B cell (primary cell): ENCODE measurements around the gene LRFN4. TPM values are rescaled to one million over a fixed set of nuclear protein-coding genes. Genes with fewer than 3 reads are reported as not detected.

ENCODE experiments used
- ATAC-seq: fragments of 200-7000 bp; cut with Tn5 transposase; one replicate; pipeline ENCODE4 v1.10.0; 2021; ENCODE audit warnings: low read depth, mild to moderate bottlenecking, moderate number of reproducible peaks, moderate library complexity
- CTCF ChIA-PET: fragments of 350-600 bp; sonication (Branson Sonifier 250); formaldehyde crosslinking; loops from one replicate; lab custom pipeline; 2021; ENCODE audit warnings: antibody characterized with exemption, inconsistent platforms; lab: Charles Lee
- POLR2A ChIA-PET: fragments of 350-600 bp; sonication (Branson Sonifier 250); formaldehyde crosslinking; loops from one replicate; lab custom pipeline; 2021; ENCODE audit warnings: antibody characterized with exemption; lab: Charles Lee
- DNase-seq: peaks from one replicate; pipeline ENCODE4 v3.0.0; 2013
- H2AFZ ChIP-seq: 2 replicates; pipeline ENCODE4 v1.6.1; 2012; ENCODE audit warnings: mild to moderate bottlenecking, low read depth, low read length; ENCODE audit not compliant: insufficient read depth, poor library complexity, severe bottlenecking
- H3K27ac ChIP-seq, 2 donors: 1 replicate in 1 of 2; 2 replicates in 1 of 2; pipeline ENCODE4 v1.5.1; 2012 to 2013; ENCODE audit warnings: low read length in 2 of 2, mild to moderate bottlenecking in 2 of 2, moderate library complexity in 1 of 2
- H3K27me3 ChIP-seq, 4 experiments: fragments of 200-600 bp in 1 of 4; sonication (generic) in 1 of 4; replicated peaks in 1 of 4; 1 replicate in 2 of 4; 2 replicates in 2 of 4; pipeline versions ENCODE4 v1.6.1 to v1.7.0; 2013 to 2016; ENCODE audit warnings: low read length in 3 of 4, mild to moderate bottlenecking in 2 of 4, mixed read lengths in 1 of 4, moderate library complexity in 1 of 4; ENCODE audit not compliant: insufficient read depth in 4 of 4, control insufficient read depth in 3 of 4; ENCODE audit errors: control extremely low read depth in 1 of 4
- H3K36me3 ChIP-seq, 2 experiments: replicated peaks in 1 of 2; 1 replicate in 1 of 2; 2 replicates in 1 of 2; pipeline versions ENCODE4 v1.6.1 to v1.7.1; 2013; ENCODE audit warnings: low read length in 1 of 2; ENCODE audit not compliant: insufficient read depth in 2 of 2, control insufficient read depth in 1 of 2; ENCODE audit errors: control extremely low read depth in 1 of 2, extremely low read depth in 1 of 2
- H3K4me1 ChIP-seq, 2 donors: fragments of 200-600 bp in 1 of 2; sonication (generic) in 1 of 2; 1 replicate in 1 of 2; 2 replicates in 1 of 2; pipeline versions ENCODE4 v1.5.1 to v1.6.1; 2013 to 2017; ENCODE audit warnings: low read length in 2 of 2; ENCODE audit not compliant: control insufficient read depth in 2 of 2, insufficient read depth in 2 of 2
- H3K4me2 ChIP-seq: replicated peaks from 2 replicates; pipeline ENCODE3; 2012; ENCODE audit warnings: mild to moderate bottlenecking, low read depth, low read length; ENCODE audit not compliant: poor library complexity, severe bottlenecking
- H3K4me3 ChIP-seq, 5 experiments: fragments of 200-600 bp in 1 of 5; sonication (generic) in 1 of 5; 1 replicate in 3 of 5; 2 replicates in 2 of 5; pipeline versions ENCODE4 v1.5.1 to v1.7.0; 2011 to 2016; ENCODE audit warnings: low read length in 4 of 5, mild to moderate bottlenecking in 4 of 5, low read depth in 2 of 5, control low read depth in 1 of 5, moderate library complexity in 1 of 5; ENCODE audit not compliant: insufficient read depth in 1 of 5; ENCODE audit errors: control extremely low read depth in 1 of 5, extremely low read depth in 1 of 5
- H3K79me2 ChIP-seq: fragments of 200-600 bp; sonication (generic); one replicate; pipeline ENCODE4 v1.6.0; 2016; ENCODE audit warnings: low read length; ENCODE audit not compliant: control insufficient read depth, insufficient read depth
- H3K9ac ChIP-seq: fragments of 200-600 bp; sonication (generic); 2 replicates; pipeline ENCODE4 v1.6.1; 2017; ENCODE audit warnings: mild to moderate bottlenecking, low read length, moderate library complexity
- H3K9me3 ChIP-seq, 3 donors: one replicate each; pipeline versions ENCODE4 v1.6.1 to v1.7.1; 2013; ENCODE audit warnings: low read length in 2 of 3; ENCODE audit not compliant: control insufficient read depth in 2 of 3, insufficient read depth in 1 of 3; ENCODE audit errors: control extremely low read depth in 1 of 3
- H4K20me1 ChIP-seq: 2 replicates; pipeline ENCODE4 v1.6.0; 2012; ENCODE audit warnings: mild to moderate bottlenecking, low read length; ENCODE audit not compliant: insufficient read depth, control insufficient read depth, poor library complexity, severe bottlenecking
- H3K27ac Mint-ChIP-seq: one replicate; pipeline ENCODE4 v1.8.0; 2021; ENCODE audit warnings: mixed read lengths
- H3K27me3 Mint-ChIP-seq: one replicate; pipeline ENCODE4 v1.8.0; 2021; ENCODE audit warnings: mixed read lengths
- H3K4me1 Mint-ChIP-seq: one replicate; pipeline ENCODE4 v1.8.0; 2021; ENCODE audit warnings: mixed read lengths
- H3K4me3 Mint-ChIP-seq: one replicate; pipeline ENCODE4 v1.8.0; 2021; ENCODE audit warnings: mixed read lengths
- H3K9me3 Mint-ChIP-seq: one replicate; pipeline ENCODE4 v1.8.0; 2022; ENCODE audit warnings: mixed read lengths; ENCODE audit not compliant: insufficient read depth
- EZH2 ChIP-seq: IDR thresholded peaks from 2 replicates; pipeline ENCODE4 v1.6.1; 2012; ENCODE audit warnings: borderline replicate concordance, low read depth, mild to moderate bottlenecking, moderate library complexity, low read length; ENCODE audit not compliant: insufficient read depth, poor library complexity, severe bottlenecking
- WGBS: methylation state at CpG from one replicate; pipeline ENCODE4 v1.1.5; 2013; ENCODE audit warnings: missing lambda C conversion rate; ENCODE audit not compliant: insufficient coverage; 5-methylcytosine and 5-hydroxymethylcytosine counted together
- intact Hi-C: fragments of 100-400 bp; cut with micrococcal nuclease; formaldehyde crosslinking; loops from one replicate; pipeline ENCODE4 v1.10.0; 2022
- polyA plus RNA-seq: library from polyadenylated mRNA; depleted of rRNA; stranded (reverse); fragments of >200 nt; gene quantifications from 2 replicates; pipeline ENCODE4 v1.2.3, GENCODE V29; 2012
- total RNA-seq, 2 donors: library from RNA; stranded (reverse); fragments of 120-200 nt in 1 of 2; gene quantifications; 1 replicate in 1 of 2; 2 replicates in 1 of 2; pipeline versions ENCODE4 v1.2.3 to v1.2.4, GENCODE V29; 2013 to 2022
- TF ChIP-seq, protein P1 (sequence below): fragments of 200-600 bp; IDR thresholded peaks from one replicate; pipeline ENCODE4 v1.8.0; 2022; ENCODE audit warnings: antibody characterized with exemption, mild to moderate bottlenecking

The LRFN4 gene
- total and polyA plus RNA-seq, 2 donors (not counting 1 experiment from before 2014, with no cell fraction given) = 7.1 to 12.1 TPM

DNA sequence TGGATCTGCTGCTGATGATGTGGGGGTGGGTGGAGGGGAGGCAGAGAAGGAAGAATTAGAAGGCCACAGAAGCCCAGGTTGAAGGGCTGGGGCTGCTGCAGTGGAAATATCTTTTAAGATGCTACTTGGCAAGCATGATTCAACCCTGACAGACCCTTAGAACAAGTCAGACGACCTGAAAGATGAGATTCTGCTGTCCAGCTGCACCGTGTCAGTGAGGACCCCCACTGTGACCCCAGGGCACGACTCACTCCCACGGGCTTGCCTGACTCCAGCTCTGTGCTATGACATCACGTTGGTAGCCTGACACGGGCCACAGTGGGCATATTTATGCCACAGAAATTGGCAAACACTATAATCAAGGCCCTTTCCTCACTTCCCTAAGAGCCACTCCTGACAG is 36.0 kb downstream of the LRFN4 start:
- Histone ChIP-seq H3K27ac (no peak overlapping the region), H4K20me1 (no peaks in the 10 kb centered on the region), H3K9ac (no peak overlapping the region), H3K27me3 (peaks cover 0 to 8% (median 4%) of the 10 kb centered on the region in 4 experiments), H3K36me3 (no peaks in the 10 kb centered on the region), H2AFZ (no peak overlapping the region), H3K79me2 (no peaks in the 10 kb centered on the region), H3K9me3 (no peaks in the 10 kb centered on the region), H3K4me1 (no peaks in the 10 kb centered on the region), H3K4me3 (no peak overlapping the region), H3K4me2 (no peak overlapping the region)
- Mint-ChIP-seq H3K27me3 (peaks cover 35% of the 10 kb centered on the region), H3K27ac (no peak overlapping the region), H3K9me3 (no peaks in the 10 kb centered on the region), H3K4me1 (no peaks in the 10 kb centered on the region), H3K4me3 (no peak overlapping the region)
- DNase-seq (no peak), ATAC-seq (no peak)
- TF ChIP-seq, protein P1, sequence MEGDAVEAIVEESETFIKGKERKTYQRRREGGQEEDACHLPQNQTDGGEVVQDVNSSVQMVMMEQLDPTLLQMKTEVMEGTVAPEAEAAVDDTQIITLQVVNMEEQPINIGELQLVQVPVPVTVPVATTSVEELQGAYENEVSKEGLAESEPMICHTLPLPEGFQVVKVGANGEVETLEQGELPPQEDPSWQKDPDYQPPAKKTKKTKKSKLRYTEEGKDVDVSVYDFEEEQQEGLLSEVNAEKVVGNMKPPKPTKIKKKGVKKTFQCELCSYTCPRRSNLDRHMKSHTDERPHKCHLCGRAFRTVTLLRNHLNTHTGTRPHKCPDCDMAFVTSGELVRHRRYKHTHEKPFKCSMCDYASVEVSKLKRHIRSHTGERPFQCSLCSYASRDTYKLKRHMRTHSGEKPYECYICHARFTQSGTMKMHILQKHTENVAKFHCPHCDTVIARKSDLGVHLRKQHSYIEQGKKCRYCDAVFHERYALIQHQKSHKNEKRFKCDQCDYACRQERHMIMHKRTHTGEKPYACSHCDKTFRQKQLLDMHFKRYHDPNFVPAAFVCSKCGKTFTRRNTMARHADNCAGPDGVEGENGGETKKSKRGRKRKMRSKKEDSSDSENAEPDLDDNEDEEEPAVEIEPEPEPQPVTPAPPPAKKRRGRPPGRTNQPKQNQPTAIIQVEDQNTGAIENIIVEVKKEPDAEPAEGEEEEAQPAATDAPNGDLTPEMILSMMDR = no peak
- TF ChIP-seq EZH2 = no peak
- intact Hi-C loops = no loop called here
- WGBS = 80% methylated on average over 6 of the region's 6 CpGs
- CTCF ChIA-PET = no interaction called here
- POLR2A ChIA-PET = interaction anchor here (0.7 kb wide), 1 partner anchor 452 kb away, joined by 3 read pairs; no protein-coding TSS in a partner anchor

DNA sequence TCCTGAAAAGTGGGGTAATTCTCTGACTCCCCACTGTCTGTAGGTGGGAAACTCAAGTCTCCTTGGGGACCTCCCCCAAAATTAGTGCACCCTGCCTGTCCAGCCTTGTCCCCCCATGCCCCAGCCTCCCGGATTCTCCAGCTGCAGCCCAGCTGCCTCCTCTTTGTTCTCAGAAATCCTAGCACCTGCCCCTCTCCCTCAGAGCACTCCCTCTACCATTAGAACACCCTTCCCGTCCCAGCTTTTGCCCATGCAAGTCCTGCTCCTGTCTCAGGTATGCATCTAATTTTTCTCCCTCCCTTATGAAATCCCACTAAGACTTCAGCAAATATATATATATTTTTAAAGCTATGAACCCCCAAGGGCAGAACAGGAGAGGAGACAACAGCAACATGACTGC is 37.3 kb downstream of the LRFN4 start:
- TF ChIP-seq, protein P1 = no peak
- TF ChIP-seq EZH2 = no peak
- ChIA-PET POLR2A (interaction anchor here (0.5 kb wide), 1 partner anchor 100 kb away, joined by 3 read pairs; no protein-coding TSS in a partner anchor), CTCF (interaction anchor here (0.6 to 1.3 kb wide), 2 partner anchors 9 to 301 kb away, joined by 3 read pairs; no protein-coding TSS in a partner anchor)

More for the DNA sequence above, 37.3 kb downstream of the LRFN4 start:
- DNase-seq = no peak
- intact Hi-C loops = no loop called here
- Histone ChIP-seq H3K79me2 (no peaks in the 10 kb centered on the region), H2AFZ (no peak overlapping the region), H3K4me2 (no peak overlapping the region), H3K36me3 (no peaks in the 10 kb centered on the region), H3K27me3 (peaks cover 0 to 8% (median 4%) of the 10 kb centered on the region in 4 experiments), H4K20me1 (no peaks in the 10 kb centered on the region), H3K9me3 (no peaks in the 10 kb centered on the region), H3K27ac (no peak overlapping the region), H3K9ac (no peak overlapping the region), H3K4me1 (no peaks in the 10 kb centered on the region), H3K4me3 (no peak overlapping the region)
- Mint-ChIP-seq H3K4me1 (no peaks in the 10 kb centered on the region), H3K9me3 (no peaks in the 10 kb centered on the region), H3K27ac (no peak overlapping the region), H3K27me3 (peaks cover 35% of the 10 kb centered on the region), H3K4me3 (no peak overlapping the region)
- WGBS = 86% methylated on average over 2 of the region's 2 CpGs
- no peak for ATAC-seq
